Small intestine (tissue), 7 donors: ENCODE data around the gene CCDC50. TPM values are rescaled to one million over a fixed set of nuclear protein-coding genes. Genes with fewer than 3 reads are reported as not detected.

ENCODE experiments used
- DNase-seq, 2 donors: peaks; one replicate each; pipeline versions ENCODE4 v3.0.0 to v3.0.0-alpha.2; 2013
- FAIRE-seq: peaks from 2 replicates; lab custom pipeline; 2012; peaks lifted over from hg19 to GRCh38; lab: Jason Lieb, UNC
- H3K27ac ChIP-seq, 3 donors: one replicate each; pipeline ENCODE4 v1.5.1; 2013; ENCODE audit warnings: low read length in 2 of 3, mild to moderate bottlenecking in 2 of 3, control low read depth in 1 of 3, inconsistent platforms in 1 of 3, low read depth in 1 of 3, moderate library complexity in 1 of 3
- H3K27me3 ChIP-seq, 3 donors: one replicate each; pipeline ENCODE4 v1.6.1; 2013; ENCODE audit warnings: low read length in 3 of 3, inconsistent platforms in 1 of 3; ENCODE audit not compliant: control insufficient read depth in 3 of 3, insufficient read depth in 3 of 3
- H3K36me3 ChIP-seq, 3 donors: one replicate each; pipeline ENCODE4 v1.6.1; 2013; ENCODE audit warnings: low read length in 3 of 3, inconsistent platforms in 1 of 3, low read depth in 1 of 3, mild to moderate bottlenecking in 1 of 3, moderate library complexity in 1 of 3; ENCODE audit not compliant: control insufficient read depth in 3 of 3, insufficient read depth in 2 of 3
- H3K4me1 ChIP-seq, 3 donors: one replicate each; pipeline ENCODE4 v1.6.1; 2013; ENCODE audit warnings: low read length in 2 of 3, inconsistent platforms in 1 of 3, low read depth in 1 of 3, mild to moderate bottlenecking in 1 of 3, moderate library complexity in 1 of 3; ENCODE audit not compliant: control insufficient read depth in 3 of 3, insufficient read depth in 2 of 3
- H3K4me3 ChIP-seq, 3 donors: one replicate each; pipeline ENCODE4 v1.5.1; 2013; ENCODE audit warnings: low read length in 3 of 3, control low read depth in 1 of 3, inconsistent platforms in 1 of 3, low read depth in 1 of 3, mild to moderate bottlenecking in 1 of 3, moderate library complexity in 1 of 3
- H3K9me3 ChIP-seq, 2 donors: one replicate each; pipeline ENCODE4 v1.6.1; 2013; ENCODE audit warnings: low read depth in 1 of 2, low read length in 1 of 2; ENCODE audit not compliant: control insufficient read depth in 2 of 2, insufficient read depth in 1 of 2
- WGBS, 3 donors: extraction: QIAGEN DNeasy Blood & Tissue Kit; methylation state at CpG; one replicate each; pipeline ENCODE4 v1.1.7; 2013; 5-methylcytosine and 5-hydroxymethylcytosine counted together
- polyA plus RNA-seq, 4 donors: library from polyadenylated mRNA; stranded (reverse) in 3 of 4; unstranded in 1 of 4; fragments of 200-250 nt in 3 of 4; fragments of 120-200 nt in 1 of 4; gene quantifications; one replicate each; pipeline versions ENCODE4 v1.2.1 to v1.2.3, GENCODE V29; 2013
- donor health status: healthy with polysubstance abuse.
- donor health status: control.
- donor health status: control.
- donor health status: Bipolar disorder and iron deficiency.
- donor health status: healthy.

The CCDC50 gene
- polyA plus RNA-seq, 4 donors = 18.6 to 71.5 (median 26.6) TPM

- WGBS, 3 donors = 90 to 92% (median 91%) methylated on average over 4 of the region's 4 CpGs
- DNase-seq = no peak
- FAIRE-seq = no peak
- H3K4me1 ChIP-seq = peaks cover 0 to 10% (median 1%) of the 10 kb centered on the region in 3 donors
- H3K36me3 ChIP-seq = no peaks in the 10 kb centered on the region
- no peaks in the 10 kb centered on the region for H3K9me3 ChIP-seq
- no peak overlapping the region for H3K27ac ChIP-seq
- H3K4me3 ChIP-seq = no peak overlapping the region
- no peaks in the 10 kb centered on the region for H3K27me3 ChIP-seq
These were observed 8.9 kb downstream of the CCDC50 start for GRCh38 chr3:191338177-191338488.

GRCh38 chr3:191339316-191339917 is 10.2 kb downstream of the CCDC50 start:
- Histone ChIP-seq H3K9me3 (no peaks in the 10 kb centered on the region), H3K27ac (no peak overlapping the region), H3K36me3 (no peaks in the 10 kb centered on the region), H3K4me1 (peaks cover 0 to 5% (median 2%) of the 10 kb centered on the region in 3 donors), H3K27me3 (no peaks in the 10 kb centered on the region), H3K4me3 (no peak overlapping the region)
- no peak for FAIRE-seq
- DNase-seq = no peak
- 74 to 89% (median 85%) methylated on average over 3 of the region's 3 CpGs for WGBS, 3 donors

DNA sequence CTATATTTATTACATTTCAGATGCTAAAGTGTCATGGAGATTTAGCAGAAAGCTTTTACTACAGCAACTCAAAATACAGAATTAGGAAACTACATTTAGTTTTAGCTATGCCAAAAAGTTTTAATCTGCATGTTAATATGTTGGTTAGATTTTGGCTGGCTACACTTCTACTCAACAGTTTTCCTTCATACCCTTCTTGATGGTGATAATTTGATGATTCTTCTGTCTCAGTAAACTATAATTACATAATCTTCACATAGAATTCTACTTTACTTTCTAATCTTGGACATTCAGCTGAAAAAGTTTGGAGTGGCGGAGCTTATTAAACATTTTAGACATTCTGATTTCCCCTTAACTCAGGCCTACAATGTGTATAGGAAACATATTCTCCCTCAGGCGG is 11.2 kb downstream of the CCDC50 start:
- Histone ChIP-seq H3K4me3 (no peak overlapping the region), H3K9me3 (no peaks in the 10 kb centered on the region), H3K27ac (no peak overlapping the region), H3K36me3 (no peaks in the 10 kb centered on the region), H3K27me3 (no peaks in the 10 kb centered on the region), H3K4me1 (peaks cover 0 to 8% (median 2%) of the 10 kb centered on the region in 3 donors)
- FAIRE-seq = no peak
- DNase-seq = no peak
- WGBS, 3 donors = 93 to 99% (median 97%) methylated on average over 2 of the region's 2 CpGs

- FAIRE-seq (no peak), DNase-seq (no peak)
- Histone ChIP-seq H3K4me1 (peaks cover 0 to 8% (median 2%) of the 10 kb centered on the region in 3 donors), H3K27ac (no peak overlapping the region), H3K27me3 (no peaks in the 10 kb centered on the region), H3K36me3 (no peaks in the 10 kb centered on the region), H3K9me3 (no peaks in the 10 kb centered on the region), H3K4me3 (no peak overlapping the region)
- 87 to 95% (median 92%) methylated on average over 1 of the region's 1 CpG for WGBS, 3 donors
These were observed 11.8 kb downstream of the CCDC50 start for GRCh38 chr3:191340966-191341365.

DNA sequence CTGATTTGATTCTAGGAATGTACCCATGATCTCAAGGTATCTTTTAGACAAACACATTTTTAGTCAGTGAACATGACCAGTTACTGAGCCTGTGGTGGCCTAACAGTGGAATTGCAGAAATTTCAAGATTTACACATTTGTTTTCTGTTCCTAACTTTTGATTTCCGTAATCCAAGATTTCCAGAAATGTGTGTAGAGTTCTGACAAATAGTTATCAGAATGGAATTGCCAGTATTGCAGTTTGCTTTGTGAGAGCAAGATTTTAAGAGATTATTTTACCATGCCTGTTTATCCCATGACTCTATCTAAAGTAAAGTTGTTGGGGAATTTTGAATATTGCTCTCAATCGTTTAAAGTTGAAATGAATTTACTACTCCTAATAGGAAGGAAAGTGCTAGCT is 12.8 kb downstream of the CCDC50 start:
- peaks cover 0 to 8% (median 2%) of the 10 kb centered on the region in 3 donors for H3K4me1 ChIP-seq
- H3K4me3 ChIP-seq = no peak overlapping the region
- H3K9me3 ChIP-seq = no peaks in the 10 kb centered on the region
- no peaks in the 10 kb centered on the region for H3K27me3 ChIP-seq
- H3K27ac ChIP-seq = no peak overlapping the region
- FAIRE-seq (no peak), DNase-seq (no peak)
- 69 to 74% (median 70%) methylated on average over 2 of the region's 2 CpGs for WGBS, 3 donors
- H3K36me3 ChIP-seq = no peaks in the 10 kb centered on the region

DNA sequence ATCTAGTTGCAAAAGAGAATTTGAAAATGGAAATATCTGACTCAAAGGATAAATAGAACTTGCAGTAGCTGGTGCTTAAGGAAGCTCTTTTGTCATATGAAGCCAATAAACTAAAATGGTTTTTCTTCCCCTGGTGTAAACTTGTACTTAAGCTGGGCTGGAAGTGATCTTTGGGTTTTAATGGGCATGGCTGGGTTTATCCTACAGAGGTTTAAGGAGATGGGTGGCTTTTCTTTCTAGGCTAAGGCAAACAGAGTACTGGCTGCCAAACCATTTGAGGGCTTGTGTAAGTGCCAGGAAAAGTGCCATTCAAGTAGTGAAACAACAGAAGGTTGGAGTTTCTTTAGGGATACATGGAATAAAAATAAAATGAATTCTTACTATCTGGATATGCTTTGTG is 13.2 kb downstream of the CCDC50 start:
- H3K4me3 ChIP-seq = no peak overlapping the region
- FAIRE-seq (no peak), DNase-seq (no peak)
- no peaks in the 10 kb centered on the region for H3K27me3 ChIP-seq
- no peaks in the 10 kb centered on the region for H3K36me3 ChIP-seq
- H3K27ac ChIP-seq = no peak overlapping the region
- peaks cover 0 to 8% (median 2%) of the 10 kb centered on the region in 3 donors for H3K4me1 ChIP-seq
- no peaks in the 10 kb centered on the region for H3K9me3 ChIP-seq

- Histone ChIP-seq H3K36me3 (no peaks in the 10 kb centered on the region), H3K4me3 (no peak overlapping the region), H3K27me3 (no peaks in the 10 kb centered on the region), H3K27ac (no peak overlapping the region), H3K4me1 (peaks cover 0 to 8% (median 2%) of the 10 kb centered on the region in 3 donors), H3K9me3 (no peaks in the 10 kb centered on the region)
- WGBS, 3 donors = 72 to 84% (median 74%) methylated on average over 4 of the region's 4 CpGs
- FAIRE-seq (no peak), DNase-seq (no peak)
These were observed 13.9 kb downstream of the CCDC50 start for GRCh38 chr3:191343115-191343514.

DNA sequence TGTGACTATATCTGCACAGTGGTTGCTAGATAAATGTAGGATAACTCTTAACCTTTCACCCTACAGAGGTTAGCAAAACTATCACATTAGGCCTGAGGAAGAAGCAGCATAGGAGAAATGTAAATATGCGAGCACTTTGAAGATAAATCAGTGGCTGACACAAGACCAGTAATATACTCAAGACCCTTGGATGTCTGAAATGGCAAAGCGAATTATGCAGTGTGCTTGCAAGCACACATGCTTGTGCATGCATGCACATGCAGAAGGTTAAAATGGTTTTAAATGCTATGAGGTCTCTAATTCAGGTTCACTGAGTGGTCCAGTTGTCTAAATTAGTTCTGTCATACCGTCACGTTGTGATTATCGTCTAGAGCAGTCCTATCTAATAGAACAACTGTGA is 14.7 kb downstream of the CCDC50 start:
- DNase-seq = no peak
- no peaks in the 10 kb centered on the region for H3K36me3 ChIP-seq

DNA sequence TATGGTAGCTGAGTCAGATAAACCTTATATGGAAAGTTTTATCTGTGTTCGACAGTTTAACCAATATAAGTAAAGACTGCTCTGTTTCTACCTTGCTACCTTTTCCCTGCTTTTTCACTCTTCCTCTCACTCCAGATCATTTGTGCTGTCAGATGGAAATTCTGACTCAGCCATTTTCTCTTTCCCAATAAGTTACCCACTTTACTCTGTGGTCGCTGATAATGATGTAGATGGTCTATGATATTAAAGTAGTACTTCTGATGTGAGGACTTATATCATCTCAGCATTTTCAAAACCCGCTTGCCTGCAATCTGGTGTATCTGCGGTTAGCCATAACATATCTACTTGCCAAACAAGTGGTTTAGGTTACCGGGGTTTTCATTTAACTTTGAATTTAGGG is 16.1 kb downstream of the CCDC50 start:
- 76 to 83% (median 80%) methylated on average over 5 of the region's 5 CpGs for WGBS, 3 donors
- Histone ChIP-seq H3K4me3 (no peak overlapping the region), H3K27ac (no peak overlapping the region), H3K4me1 (peaks cover 0 to 8% (median 2%) of the 10 kb centered on the region in 3 donors), H3K27me3 (no peaks in the 10 kb centered on the region), H3K36me3 (no peaks in the 10 kb centered on the region), H3K9me3 (no peaks in the 10 kb centered on the region)
- no peak for DNase-seq
- no peak for FAIRE-seq

More for the DNA sequence above, 14.7 kb downstream of the CCDC50 start:
- H3K27me3 ChIP-seq = no peaks in the 10 kb centered on the region
- no peak overlapping the region for H3K4me3 ChIP-seq
- no peak overlapping the region for H3K27ac ChIP-seq
- H3K4me1 ChIP-seq = peaks cover 0 to 8% (median 2%) of the 10 kb centered on the region in 3 donors
- no peak for FAIRE-seq
- H3K9me3 ChIP-seq = no peaks in the 10 kb centered on the region
- WGBS, 3 donors = 87 to 96% (median 93%) methylated on average over 5 of the region's 5 CpGs
